Measurements from ENCODE around the gene GABRR1.
"Not testable (repeated sequence)": the region's sequence is repeated elsewhere in the genome, so short reads cannot be mapped to it uniquely, and the experiment has no call there.

The GABRR1 gene

GRCh38 chr6:89217299-89217910 is at the start of gene GABRR1:
Gene GABRR1, minus strand, starts transcription at chr6:89217358. Its CDS starts 36 bp downstream, at chr6:89217322.
- DNase-seq (ENCODE audit: low spot score) = no peak

- DNase-seq (ENCODE audit: low spot score) = no peak
These were observed 47.1 kb upstream of the GABRR1 start for GRCh38 chr6:89264296-89264695.

- peak; percentile 17 for DNase-seq (ENCODE audit: low spot score)
These were observed 43.7 kb upstream of the GABRR1 start for GRCh38 chr6:89260832-89261231.

- no peak for DNase-seq (ENCODE audit: low spot score)
These were observed 43.2 kb upstream of the GABRR1 start for GRCh38 chr6:89260310-89260709.

- no peak for DNase-seq (ENCODE audit: low spot score)
These were observed 41.8 kb upstream of the GABRR1 start for GRCh38 chr6:89258912-89259311.

- DNase-seq (ENCODE audit: low spot score) = no peak
These were observed 40.6 kb upstream of the GABRR1 start for GRCh38 chr6:89257781-89258180.

GRCh38 chr6:89257346-89257745 is 40.2 kb upstream of the GABRR1 start:
- DNase-seq (ENCODE audit: low spot score) = no peak

GRCh38 chr6:89255417-89255816 is 38.3 kb upstream of the GABRR1 start:
- no peak for DNase-seq (ENCODE audit: low spot score)

GRCh38 chr6:89254569-89254968 is 37.4 kb upstream of the GABRR1 start:
- no peak for DNase-seq (ENCODE audit: low spot score)

- no peak for DNase-seq (ENCODE audit: low spot score)
These were observed 35.7 kb upstream of the GABRR1 start for GRCh38 chr6:89252907-89253306.

- no peak for DNase-seq (ENCODE audit: low spot score)
These were observed 34.8 kb upstream of the GABRR1 start for GRCh38 chr6:89251976-89252375.

- no peak for DNase-seq (ENCODE audit: low spot score)
These were observed 34.0 kb upstream of the GABRR1 start for GRCh38 chr6:89251170-89251569.

GRCh38 chr6:89250239-89250638 is 33.1 kb upstream of the GABRR1 start:
- no peak for DNase-seq (ENCODE audit: low spot score)

GRCh38 chr6:89244241-89244985 is 27.3 kb upstream of the GABRR1 start:
- DNase-seq (ENCODE audit: low spot score) = no peak

GRCh38 chr6:89243331-89243629 is 26.1 kb upstream of the GABRR1 start:
- DNase-seq (ENCODE audit: low spot score) = no peak

- DNase-seq (ENCODE audit: low spot score) = peak; percentile 74
These were observed 25.6 kb upstream of the GABRR1 start for GRCh38 chr6:89242574-89243330.

- DNase-seq (ENCODE audit: low spot score) = no peak
These were observed 22.2 kb upstream of the GABRR1 start for GRCh38 chr6:89239338-89239737.

GRCh38 chr6:89237158-89237557 is 20.0 kb upstream of the GABRR1 start:
- DNase-seq (ENCODE audit: low spot score) = no peak

- DNase-seq (ENCODE audit: low spot score) = not testable (repeated sequence)
These were observed 16.4 kb upstream of the GABRR1 start for GRCh38 chr6:89233605-89234004.

- no peak for DNase-seq (ENCODE audit: low spot score)
These were observed 5.5 kb upstream of the GABRR1 start for GRCh38 chr6:89222712-89223039.

GRCh38 chr6:89221971-89222711 is 5.0 kb upstream of the GABRR1 start:
- no peak for DNase-seq (ENCODE audit: low spot score)

GRCh38 chr6:89221129-89221528 is 4.0 kb upstream of the GABRR1 start:
- no peak for DNase-seq (ENCODE audit: low spot score)

- no peak for DNase-seq (ENCODE audit: low spot score)
These were observed 747 bp downstream of the GABRR1 start for GRCh38 chr6:89216411-89216810.
